IPS-18a (cell line): ENCODE data around the gene HAUS2.
"Not testable (repeated sequence)": the region's sequence is repeated elsewhere in the genome, so short reads cannot be mapped to it uniquely, and the experiment has no call there.

Source experiments
- H3K27ac ChIP-seq: one replicate; pipeline ENCODE4 v1.5.1; 2013; ENCODE audit warnings: low read length
- H3K27me3 ChIP-seq: one replicate; pipeline ENCODE4 v1.6.1; 2013; ENCODE audit warnings: mild to moderate bottlenecking, low read length; ENCODE audit not compliant: control insufficient read depth, insufficient read depth
- H3K36me3 ChIP-seq: one replicate; pipeline ENCODE4 v1.6.1; 2013; ENCODE audit warnings: low read depth, low read length; ENCODE audit not compliant: control insufficient read depth
- H3K4me1 ChIP-seq: one replicate; pipeline ENCODE4 v1.6.1; 2013; ENCODE audit warnings: low read depth, low read length; ENCODE audit not compliant: control insufficient read depth
- H3K4me3 ChIP-seq: one replicate; pipeline ENCODE4 v1.5.1; 2013; ENCODE audit warnings: low read length
- H3K9ac ChIP-seq: one replicate; pipeline ENCODE4 v1.6.1; 2013; ENCODE audit warnings: mild to moderate bottlenecking, low read length, moderate library complexity
- H3K9me3 ChIP-seq: one replicate; pipeline ENCODE4 v1.6.1; 2013; ENCODE audit warnings: low read depth, low read length; ENCODE audit not compliant: control insufficient read depth

HAUS2 gene

GRCh38 chr15:42533246-42533645 lies 15.4 kb upstream of the HAUS2 start:
- H3K27ac ChIP-seq = no peak overlapping the region
- no peaks in the 10 kb centered on the region for H3K9me3 ChIP-seq
- no peaks in the 10 kb centered on the region for H3K4me1 ChIP-seq
- no peak overlapping the region for H3K9ac ChIP-seq
- no peaks in the 10 kb centered on the region for H3K27me3 ChIP-seq
- peaks cover 25% of the 10 kb centered on the region for H3K36me3 ChIP-seq
- H3K4me3 ChIP-seq = no peak overlapping the region

GRCh38 chr15:42544853-42545629 lies 3.6 kb upstream of the HAUS2 start:
- peaks cover 8% of the 10 kb centered on the region for H3K4me1 ChIP-seq
- no peak overlapping the region for H3K4me3 ChIP-seq
- no peaks in the 10 kb centered on the region for H3K27me3 ChIP-seq
- no peaks in the 10 kb centered on the region for H3K9me3 ChIP-seq
- H3K27ac ChIP-seq = no peak overlapping the region
- H3K36me3 ChIP-seq = peaks cover 10% of the 10 kb centered on the region
- no peak overlapping the region for H3K9ac ChIP-seq

- Histone ChIP-seq H3K9ac (peak overlapping the region; percentile 78), H3K27me3 (no peaks in the 10 kb centered on the region), H3K36me3 (peaks cover 10% of the 10 kb centered on the region), H3K4me1 (peaks cover 8% of the 10 kb centered on the region), H3K4me3 (peak overlapping the region; percentile 82), H3K27ac (no peak overlapping the region), H3K9me3 (no peaks in the 10 kb centered on the region)
Observed at GRCh38 chr15:42547918-42548248, 755 bp upstream of the HAUS2 start.

- Histone ChIP-seq H3K36me3 (peaks cover 4% of the 10 kb centered on the region), H3K9ac (peak overlapping the region; percentile 78), H3K27ac (peak overlapping the region; percentile 90), H3K27me3 (no peaks in the 10 kb centered on the region), H3K4me1 (peaks cover 8% of the 10 kb centered on the region), H3K4me3 (peak overlapping the region; percentile 82), H3K9me3 (no peaks in the 10 kb centered on the region)
Observed at GRCh38 chr15:42549032-42549491, 424 bp downstream of the HAUS2 start.

- Histone ChIP-seq H3K9ac (no peak overlapping the region), H3K36me3 (peaks cover 4% of the 10 kb centered on the region), H3K4me3 (peak overlapping the region; percentile 82), H3K27me3 (no peaks in the 10 kb centered on the region), H3K9me3 (no peaks in the 10 kb centered on the region), H3K27ac (no peak overlapping the region), H3K4me1 (peaks cover 8% of the 10 kb centered on the region)
Observed at GRCh38 chr15:42549741-42550392, 1.2 kb downstream of the HAUS2 start.

- no peak overlapping the region for H3K27ac ChIP-seq
Observed at GRCh38 chr15:42553554-42553953, 4.9 kb downstream of the HAUS2 start.

GRCh38 chr15:42556550-42557207 lies 8.0 kb downstream of the HAUS2 start:
- not testable (repeated sequence) for H3K9me3 ChIP-seq
- H3K36me3 ChIP-seq = peaks cover 20% of the 10 kb centered on the region

More at GRCh38 chr15:42553554-42553953, 4.9 kb downstream of the HAUS2 start:
- no peak overlapping the region for H3K9ac ChIP-seq
- no peaks in the 10 kb centered on the region for H3K27me3 ChIP-seq
- no peaks in the 10 kb centered on the region for H3K9me3 ChIP-seq
- H3K4me3 ChIP-seq = no peak overlapping the region
- H3K36me3 ChIP-seq = no peaks in the 10 kb centered on the region
- no peaks in the 10 kb centered on the region for H3K4me1 ChIP-seq

GRCh38 chr15:42558739-42559138 lies 10.1 kb downstream of the HAUS2 start:
- no peaks in the 10 kb centered on the region for H3K9me3 ChIP-seq
- peaks cover 35% of the 10 kb centered on the region for H3K36me3 ChIP-seq
- H3K27me3 ChIP-seq = no peaks in the 10 kb centered on the region
- no peak overlapping the region for H3K4me3 ChIP-seq
- no peak overlapping the region for H3K9ac ChIP-seq
- no peak overlapping the region for H3K27ac ChIP-seq
- H3K4me1 ChIP-seq = no peaks in the 10 kb centered on the region

More at GRCh38 chr15:42556550-42557207, 8.0 kb downstream of the HAUS2 start:
- H3K9ac ChIP-seq, H3K27ac ChIP-seq, H3K4me1 ChIP-seq, H3K27me3 ChIP-seq, H3K4me3 ChIP-seq: not testable (repeated sequence)

- peak within 1 kb of the TSS; percentile 62 for H3K9ac ChIP-seq
- peak within 1 kb of the TSS; percentile 73 for H3K4me3 ChIP-seq
- H3K9me3 ChIP-seq = no peaks in the 10 kb centered on the region
- H3K27ac ChIP-seq = no peak within 1 kb of the TSS
- peaks cover 52% of the 10 kb centered on the region for H3K27me3 ChIP-seq
- no peaks in the 10 kb centered on the region for H3K36me3 ChIP-seq
- H3K4me1 ChIP-seq = no peaks in the 10 kb centered on the region
Observed at GRCh38 chr15:42575188-42576039, 26.8 kb downstream of the HAUS2 start, which contains the start of gene STARD9. STARD9 (plus strand) TSS chr15:42575606; CDS start chr15:42575716, 110 bp downstream.

- H3K27ac ChIP-seq = no peak overlapping the region
Observed at GRCh38 chr15:42576040-42576594, 27.5 kb downstream of the HAUS2 start.

More at GRCh38 chr15:42576040-42576594, 27.5 kb downstream of the HAUS2 start:
- Histone ChIP-seq H3K36me3 (no peaks in the 10 kb centered on the region), H3K4me3 (peak overlapping the region; percentile 73), H3K9ac (peak overlapping the region; percentile 62), H3K9me3 (no peaks in the 10 kb centered on the region), H3K4me1 (peaks cover 4% of the 10 kb centered on the region), H3K27me3 (peaks cover 59% of the 10 kb centered on the region)
